Fibroblast of lung (primary cell): Measurements from ENCODE around the gene TNFSF9. TPM values are rescaled to one million over a fixed set of nuclear protein-coding genes. Genes with fewer than 3 reads are reported as not detected.
"Not testable (repeated sequence)": the region's sequence is repeated elsewhere in the genome, so short reads cannot be mapped to it uniquely, and the experiment has no call there.

ENCODE experiments used
- DNase-seq, 2 donors: peaks; one replicate each; pipeline versions ENCODE4 v3.0.0 to v3.0.0-alpha.2; 2010; ENCODE audit warnings: low read depth in 2 of 2
- H2AFZ ChIP-seq: 2 replicates; pipeline ENCODE4 v1.5.1; 2012; ENCODE audit warnings: low read length, control low read depth, inconsistent platforms
- H3K27ac ChIP-seq: 2 replicates; pipeline ENCODE4 v1.5.1; 2011; ENCODE audit warnings: low read length, control low read depth; ENCODE audit not compliant: insufficient read depth
- H3K27me3 ChIP-seq: 2 replicates; pipeline ENCODE4 v1.5.1; 2011; ENCODE audit warnings: mild to moderate bottlenecking, low read length; ENCODE audit not compliant: control insufficient read depth, insufficient read depth
- H3K36me3 ChIP-seq: 2 replicates; pipeline ENCODE4 v1.5.1; 2011; ENCODE audit warnings: low read length; ENCODE audit not compliant: control insufficient read depth, insufficient read depth
- H3K4me1 ChIP-seq: 2 replicates; pipeline ENCODE4 v1.5.1; 2011; ENCODE audit warnings: low read length; ENCODE audit not compliant: control insufficient read depth, insufficient read depth; ENCODE audit errors: extremely low read depth
- H3K4me2 ChIP-seq: 2 replicates; pipeline ENCODE4 v1.5.1; 2011; ENCODE audit warnings: low read length, control low read depth; ENCODE audit not compliant: insufficient read depth; ENCODE audit errors: extremely low read depth
- H3K4me3 ChIP-seq, 4 experiments: fragments of 200-600 bp in 1 of 4; sonication (generic) in 1 of 4; replicated peaks in 1 of 4; 2 replicates each; pipeline ENCODE4 v1.5.1; 2011 to 2016; ENCODE audit warnings: low read length in 4 of 4, low read depth in 3 of 4, mild to moderate bottlenecking in 3 of 4, control low read depth in 2 of 4, inconsistent platforms in 1 of 4, mixed read lengths in 1 of 4; ENCODE audit not compliant: insufficient read depth in 1 of 4; ENCODE audit errors: control extremely low read depth in 1 of 4
- H3K79me2 ChIP-seq: 2 replicates; pipeline ENCODE4 v1.5.1; 2012; ENCODE audit warnings: mild to moderate bottlenecking, low read length, inconsistent platforms; ENCODE audit not compliant: control insufficient read depth, insufficient read depth
- H3K9ac ChIP-seq: 2 replicates; pipeline ENCODE4 v1.5.1; 2011; ENCODE audit warnings: mild to moderate bottlenecking, low read length, control low read depth; ENCODE audit not compliant: insufficient read depth
- H3K9me3 ChIP-seq: 2 replicates; pipeline ENCODE4 v1.5.1; 2012; ENCODE audit warnings: low read depth, low read length; ENCODE audit not compliant: control insufficient read depth, insufficient read depth
- H4K20me1 ChIP-seq: 2 replicates; pipeline ENCODE4 v1.5.1; 2011; ENCODE audit warnings: low read length; ENCODE audit not compliant: control insufficient read depth, insufficient read depth; ENCODE audit errors: extremely low read depth
- CTCF ChIP-seq, 2 donors: IDR thresholded peaks in 1 of 2; conservative IDR thresholded peaks in 1 of 2; 1 replicate in 1 of 2; 2 replicates in 1 of 2; pipeline ENCODE4 v1.5.1; 2011 to 2012; ENCODE audit warnings: low read length in 2 of 2, control low read depth in 1 of 2, inconsistent platforms in 1 of 2, low read depth in 1 of 2, mild to moderate bottlenecking in 1 of 2
- EZH2 ChIP-seq: IDR thresholded peaks from 2 replicates; pipeline ENCODE4 v1.5.1; 2012; ENCODE audit warnings: low read length, control low read depth, mild to moderate bottlenecking; ENCODE audit errors: missing control alignments
- polyA plus RNA-seq, 2 donors: library from polyadenylated mRNA; depleted of rRNA in 1 of 2; stranded (reverse) in 1 of 2; unstranded in 1 of 2; fragments of >200 nt; gene quantifications; 2 replicates each; pipeline ENCODE4 v1.2.1, GENCODE V29; 2011 to 2012; ENCODE audit warnings: missing spikeins in 1 of 2
- total RNA-seq: library from RNA; depleted of rRNA; stranded (reverse); fragments of >200 nt; gene quantifications from 2 replicates; pipeline ENCODE4 v1.2.1, GENCODE V29; 2014

TNFSF9 gene
- total and polyA plus RNA-seq, 2 donors (not counting 1 experiment from before 2014, with no cell fraction given) = 0.22 to 0.66 TPM

DNA sequence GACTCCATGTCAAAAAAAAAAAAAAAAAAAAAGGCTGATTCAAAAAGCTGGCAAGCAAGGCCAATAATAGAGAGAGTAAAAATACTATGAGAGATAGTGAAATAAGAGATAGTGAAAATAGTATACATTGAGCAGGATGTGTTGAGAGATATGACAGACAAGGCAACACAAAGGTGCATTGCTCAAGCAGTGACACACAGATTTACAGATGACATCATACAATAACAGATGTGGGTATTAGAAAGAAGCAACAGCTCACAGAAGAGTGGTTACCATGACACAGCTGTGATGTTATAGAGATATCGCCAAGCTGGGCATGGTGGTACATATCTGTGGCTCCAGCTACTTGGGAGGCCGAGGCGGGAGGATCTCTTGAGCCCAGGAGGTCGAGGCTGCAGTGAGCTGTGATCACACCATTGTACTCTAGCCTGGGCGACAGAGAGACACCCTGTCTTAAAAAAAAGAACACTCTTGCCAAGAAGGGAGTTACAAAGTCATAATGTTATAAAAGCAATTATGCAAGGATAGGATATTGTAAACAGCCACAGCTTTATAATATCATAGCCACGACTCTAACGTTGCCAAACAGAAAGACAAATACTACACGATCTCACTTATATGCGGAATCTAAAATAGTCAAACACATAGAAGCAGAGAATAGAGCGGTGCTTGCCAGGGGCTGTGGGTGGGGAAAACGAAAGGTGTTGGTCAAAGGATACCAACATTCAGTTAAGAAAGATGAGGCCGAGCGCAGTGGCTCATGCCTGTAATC is 10.3 kb downstream of the TNFSF9 start:
- Histone ChIP-seq H3K36me3 (no peaks in the 10 kb centered on the region), H3K9ac (no peak overlapping the region), H3K4me1 (no peaks in the 10 kb centered on the region), H3K4me2 (no peak overlapping the region), H3K27me3 (no peaks in the 10 kb centered on the region), H2AFZ (no peak overlapping the region), H3K4me3 (no peak overlapping the region), H3K27ac (no peak overlapping the region), H3K9me3 (no peaks in the 10 kb centered on the region), H4K20me1 (no peaks in the 10 kb centered on the region), H3K79me2 (no peaks in the 10 kb centered on the region)
- TF ChIP-seq CTCF (conservative IDR thresholded peaks at IDR 0.05 in 1 of 2, IDR thresholded peaks at IDR 0.05 in 1 of 2; ENCODE audit: low read depth in 1 of 2, low read length in 2 of 2) (no peak), EZH2 (no peak)
- DNase-seq = no peak

GRCh38 chr19:6543866-6544347 is 13.1 kb downstream of the TNFSF9 start:
- Histone ChIP-seq H2AFZ (no peak overlapping the region), H3K9ac (no peak overlapping the region), H4K20me1 (no peaks in the 10 kb centered on the region)

DNA sequence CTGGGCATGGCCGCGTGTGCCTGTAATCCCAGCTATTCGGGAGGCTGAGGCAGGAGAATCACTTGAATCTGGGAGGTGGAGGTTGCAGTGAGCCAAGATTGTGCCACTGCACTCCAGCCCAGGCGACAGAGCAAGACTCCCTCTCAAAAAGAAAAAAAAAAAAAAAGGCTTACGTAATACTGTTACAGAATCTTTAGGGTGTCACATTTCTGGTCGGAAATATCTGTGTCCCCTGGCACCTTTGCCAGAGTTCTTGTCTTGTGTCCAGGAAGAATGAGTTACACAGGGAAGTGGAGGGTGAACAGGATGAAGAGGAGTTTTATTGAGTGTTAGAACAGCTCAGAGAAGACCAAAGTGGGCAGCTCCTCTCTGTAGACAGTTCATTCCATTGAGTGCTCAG is 19.9 kb downstream of the TNFSF9 start:
- H3K4me3 ChIP-seq, H3K79me2 ChIP-seq, H2AFZ ChIP-seq, DNase-seq, H3K4me2 ChIP-seq, H3K27ac ChIP-seq, H3K4me1 ChIP-seq, H3K36me3 ChIP-seq, H3K27me3 ChIP-seq, H3K9ac ChIP-seq, H4K20me1 ChIP-seq, H3K9me3 ChIP-seq: not testable (repeated sequence)

More at GRCh38 chr19:6543866-6544347, 13.1 kb downstream of the TNFSF9 start:
- no peak for DNase-seq
- no peaks in the 10 kb centered on the region for H3K4me1 ChIP-seq
- no peaks in the 10 kb centered on the region for H3K27me3 ChIP-seq
- no peaks in the 10 kb centered on the region for H3K9me3 ChIP-seq
- H3K4me2 ChIP-seq = no peak overlapping the region
- no peak overlapping the region for H3K4me3 ChIP-seq
- H3K36me3 ChIP-seq = no peaks in the 10 kb centered on the region
- H3K27ac ChIP-seq = no peak overlapping the region
- no peaks in the 10 kb centered on the region for H3K79me2 ChIP-seq
- TF ChIP-seq EZH2 = no peak
- no peak for TF ChIP-seq CTCF (conservative IDR thresholded peaks at IDR 0.05 in 1 of 2, IDR thresholded peaks at IDR 0.05 in 1 of 2; ENCODE audit: low read depth in 1 of 2, low read length in 2 of 2)
